Ascending aorta (tissue), 2 donors: Measurements from ENCODE around the gene MYH13. TPM values are rescaled to one million over a fixed set of nuclear protein-coding genes. Genes with fewer than 3 reads are reported as not detected.
A peak's percentile ranks its signal among the peaks of the same experiment; 100 is the strongest.

ENCODE experiments used
- DNase-seq, 2 donors: peaks; one replicate each; pipeline ENCODE4 v3.0.0-alpha.2; 2019; ENCODE audit warnings: low spot score in 2 of 2
- H3K27ac ChIP-seq, 2 donors: fragments of 200-600 bp; sonication (generic); one replicate each; pipeline ENCODE4 v1.5.1; 2016 to 2017; ENCODE audit warnings: mild to moderate bottlenecking in 1 of 2
- H3K27me3 ChIP-seq: fragments of 200-600 bp; sonication (generic); one replicate; pipeline ENCODE4 v1.5.1; 2017
- H3K36me3 ChIP-seq, 2 donors: fragments of 200-600 bp; sonication (generic); one replicate each; pipeline ENCODE4 v1.5.1; 2016
- H3K4me1 ChIP-seq, 2 donors: fragments of 200-600 bp; sonication (generic); one replicate each; pipeline ENCODE4 v1.5.1; 2016 to 2017; ENCODE audit warnings: mild to moderate bottlenecking in 1 of 2
- H3K4me3 ChIP-seq, 2 donors: fragments of 200-600 bp; sonication (generic); one replicate each; pipeline ENCODE4 v1.5.1; 2016 to 2017; ENCODE audit warnings: mild to moderate bottlenecking in 1 of 2
- H3K9me3 ChIP-seq, 2 donors: fragments of 200-600 bp; sonication (generic); one replicate each; pipeline ENCODE4 v1.5.1; 2016
- CTCF ChIP-seq, 3 experiments: fragments of 200-600 bp in 2 of 3; fragments of 450-650 bp in 1 of 3; sonication (generic) in 2 of 3; IDR thresholded peaks; one replicate each; pipeline ENCODE4 v1.5.1; 2016 to 2019; ENCODE audit warnings: antibody characterized with exemption in 3 of 3, mild to moderate bottlenecking in 1 of 3, moderate library complexity in 1 of 3
- intact Hi-C: fragments of 100-400 bp; cut with DNase I; formaldehyde crosslinking; loops from one replicate; pipeline ENCODE4 v1.15.1; 2023
- total RNA-seq: library from RNA; depleted of rRNA; stranded (reverse); fragments of >200 nt; gene quantifications from one replicate; pipeline ENCODE4 v1.1.0, GENCODE V29; 2016

Gene MYH13
- total RNA-seq, 1 donor from 2014 or later, result not detected

GRCh38 chr17:10349403-10349802, 23.4 kb downstream of the MYH13 start:
- no peaks in the 10 kb centered on the region for H3K36me3 ChIP-seq
- intact Hi-C loops, result no loop called here
- no peaks in the 10 kb centered on the region for H3K27me3 ChIP-seq
- no peaks in the 10 kb centered on the region for H3K9me3 ChIP-seq
- peak in 1 of 3 experiments; percentile 4 for TF ChIP-seq CTCF (IDR thresholded peaks at IDR 0.05)
- no peaks in the 10 kb centered on the region for H3K4me1 ChIP-seq
- no peak for DNase-seq
- H3K4me3 ChIP-seq, result no peak overlapping the region
- no peak overlapping the region for H3K27ac ChIP-seq

- H3K4me1 ChIP-seq, result no peaks in the 10 kb centered on the region
- intact Hi-C loops, result no loop called here
- no peaks in the 10 kb centered on the region for H3K9me3 ChIP-seq
- no peak for TF ChIP-seq CTCF (IDR thresholded peaks at IDR 0.05)
- no peak overlapping the region for H3K4me3 ChIP-seq
- no peaks in the 10 kb centered on the region for H3K36me3 ChIP-seq
- H3K27me3 ChIP-seq, result no peaks in the 10 kb centered on the region
- no peak overlapping the region for H3K27ac ChIP-seq
- DNase-seq, result no peak
These were observed 28.0 kb downstream of the MYH13 start for GRCh38 chr17:10344816-10345215.

GRCh38 chr17:10339051-10339450, 33.8 kb downstream of the MYH13 start:
- H3K4me3 ChIP-seq, result no peak overlapping the region
- no peak for DNase-seq
- TF ChIP-seq CTCF (IDR thresholded peaks at IDR 0.05), result no peak
- H3K27me3 ChIP-seq, result no peaks in the 10 kb centered on the region
- intact Hi-C loops, result no loop called here
- H3K9me3 ChIP-seq, result no peaks in the 10 kb centered on the region
- no peaks in the 10 kb centered on the region for H3K4me1 ChIP-seq
- no peak overlapping the region for H3K27ac ChIP-seq
- no peaks in the 10 kb centered on the region for H3K36me3 ChIP-seq

- intact Hi-C loops, result no loop called here
- no peak overlapping the region for H3K4me3 ChIP-seq
- no peaks in the 10 kb centered on the region for H3K27me3 ChIP-seq
- no peak for DNase-seq
- no peaks in the 10 kb centered on the region for H3K4me1 ChIP-seq
- no peaks in the 10 kb centered on the region for H3K9me3 ChIP-seq
- no peak for TF ChIP-seq CTCF (IDR thresholded peaks at IDR 0.05)
- H3K36me3 ChIP-seq, result no peaks in the 10 kb centered on the region
- no peak overlapping the region for H3K27ac ChIP-seq
These were observed 34.8 kb downstream of the MYH13 start for GRCh38 chr17:10337976-10338375.

- Histone ChIP-seq H3K4me1 (no peaks in the 10 kb centered on the region), H3K27me3 (no peaks in the 10 kb centered on the region), H3K4me3 (no peak overlapping the region), H3K36me3 (no peaks in the 10 kb centered on the region), H3K27ac (no peak overlapping the region), H3K9me3 (no peaks in the 10 kb centered on the region)
- DNase-seq, result no peak
- intact Hi-C loops, result no loop called here
- no peak for TF ChIP-seq CTCF (IDR thresholded peaks at IDR 0.05)
These were observed 35.7 kb downstream of the MYH13 start for GRCh38 chr17:10337136-10337535.

GRCh38 chr17:10336393-10336792, 36.4 kb downstream of the MYH13 start:
- DNase-seq, result no peak
- no peak overlapping the region for H3K27ac ChIP-seq
- H3K27me3 ChIP-seq, result no peaks in the 10 kb centered on the region
- H3K9me3 ChIP-seq, result no peaks in the 10 kb centered on the region
- no peak overlapping the region for H3K4me3 ChIP-seq
- no peaks in the 10 kb centered on the region for H3K4me1 ChIP-seq
- TF ChIP-seq CTCF (IDR thresholded peaks at IDR 0.05), result no peak
- no peaks in the 10 kb centered on the region for H3K36me3 ChIP-seq
- intact Hi-C loops, result no loop called here
